GM12892 (cell line): ENCODE data around the gene PPP6R3.

ENCODE experiments used
- POLR2A ChIP-seq: IDR thresholded peaks from 2 replicates; pipeline ENCODE4 v1.6.1; 2011; ENCODE audit warnings: low read depth, low read length, control low read depth
- POLR2AphosphoS5 ChIP-seq: IDR thresholded peaks from 2 replicates; pipeline ENCODE4 v1.6.1; 2011; ENCODE audit warnings: low read depth, low read length, control low read depth
- TAF1 ChIP-seq: IDR thresholded peaks from 2 replicates; pipeline ENCODE4 v1.6.1; 2011; ENCODE audit warnings: low read depth, mild to moderate bottlenecking, control low read depth, low read length, borderline replicate concordance

DNA sequence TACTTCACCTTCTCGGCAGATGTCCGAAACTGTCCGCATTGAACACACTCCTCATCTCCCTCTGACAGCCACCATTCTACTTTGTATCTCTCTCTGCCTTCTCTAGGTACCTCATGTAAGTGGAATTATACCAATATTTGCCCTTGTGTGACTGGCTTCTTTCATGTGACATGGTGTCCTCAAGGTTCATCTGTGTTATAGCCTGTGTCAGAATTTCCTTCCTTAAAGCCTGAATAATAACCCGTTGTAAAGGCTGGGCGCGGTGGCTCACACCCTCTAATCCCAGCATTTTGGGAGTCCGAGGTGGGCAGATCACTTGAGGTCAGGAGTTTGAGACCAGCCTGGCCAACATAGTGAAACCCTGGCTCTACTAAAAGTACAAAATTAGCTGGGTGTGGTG, 40.4 kb upstream of the PPP6R3 start:
- TF ChIP-seq POLR2AphosphoS5 (no peak), POLR2A (no peak), TAF1 (no peak)
